Parathyroid adenoma (tissue), 2 donors: ENCODE data around the gene CEMIP.

ENCODE experiments used
- H2AFZ ChIP-seq: fragments of 300-600 bp; sonication (generic); one replicate; pipeline ENCODE4 v1.7.0; 2017; ENCODE audit warnings: antibody characterized with exemption, mild to moderate bottlenecking
- H3K27ac ChIP-seq: fragments of 300-600 bp; sonication (generic); one replicate; pipeline ENCODE4 v1.7.0; 2017
- H3K27me3 ChIP-seq: fragments of 300-600 bp; sonication (generic); one replicate; pipeline ENCODE4 v1.7.0; 2017; ENCODE audit warnings: low read length; ENCODE audit not compliant: control insufficient read depth, insufficient read depth
- H3K36me3 ChIP-seq: fragments of 300-600 bp; sonication (generic); one replicate; pipeline ENCODE4 v1.7.0; 2017; ENCODE audit warnings: low read length; ENCODE audit not compliant: control insufficient read depth, insufficient read depth
- H3K4me1 ChIP-seq: fragments of 300-600 bp; sonication (generic); one replicate; pipeline ENCODE4 v1.7.0; 2017; ENCODE audit warnings: control low read depth
- H3K4me2 ChIP-seq: fragments of 300-600 bp; sonication (generic); one replicate; pipeline ENCODE4 v1.7.0; 2017; ENCODE audit warnings: low read length
- H3K4me3 ChIP-seq: fragments of 300-600 bp; sonication (generic); one replicate; pipeline ENCODE4 v1.7.0; 2017; ENCODE audit warnings: low read depth, low read length
- H3K79me2 ChIP-seq: fragments of 300-600 bp; sonication (generic); one replicate; pipeline ENCODE4 v1.7.0; 2017; ENCODE audit warnings: control low read depth
- H3K9ac ChIP-seq: fragments of 300-600 bp; sonication (generic); one replicate; pipeline ENCODE4 v1.7.0; 2017; ENCODE audit warnings: mild to moderate bottlenecking
- H3K9me3 ChIP-seq: fragments of 300-600 bp; sonication (generic); one replicate; pipeline ENCODE4 v1.7.0; 2017; ENCODE audit warnings: low read length; ENCODE audit not compliant: control insufficient read depth
- TF ChIP-seq, protein P1 (sequence below): fragments of 300-600 bp; sonication (generic); IDR thresholded peaks from one replicate; pipeline ENCODE4 v1.7.0; 2017; ENCODE audit warnings: antibody characterized with exemption, mild to moderate bottlenecking
- donor health status: primary hyperparathyroidism.

CEMIP gene

DNA sequence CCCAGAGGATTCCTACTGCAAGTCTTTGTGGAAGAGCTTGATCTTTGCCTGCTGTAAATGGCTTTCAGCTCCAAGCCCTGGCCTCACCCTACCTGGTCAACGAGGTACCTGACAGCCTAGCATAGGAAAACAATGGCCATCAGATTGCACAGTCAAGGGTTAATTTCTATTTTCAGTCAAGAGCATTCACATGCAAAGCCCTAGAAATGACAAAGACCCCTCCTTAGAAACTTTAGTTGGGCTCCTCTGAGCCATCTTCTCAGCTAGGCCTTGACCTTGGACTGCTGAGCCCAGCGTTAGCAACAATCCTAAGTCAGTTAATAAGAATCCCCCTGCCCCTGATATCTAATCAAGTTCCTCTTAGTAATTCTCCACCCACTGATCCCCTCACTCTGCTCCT is 192.0 kb downstream of the CEMIP start:
- Histone ChIP-seq H2AFZ (no peak overlapping the region), H3K9ac (no peak overlapping the region), H3K36me3 (no peaks in the 10 kb centered on the region), H3K4me2 (no peak overlapping the region), H3K79me2 (peaks cover 2% of the 10 kb centered on the region), H3K9me3 (no peaks in the 10 kb centered on the region), H3K4me1 (no peaks in the 10 kb centered on the region), H3K27ac (no peak overlapping the region), H3K27me3 (no peaks in the 10 kb centered on the region), H3K4me3 (no peak overlapping the region)
- TF ChIP-seq, protein P1, sequence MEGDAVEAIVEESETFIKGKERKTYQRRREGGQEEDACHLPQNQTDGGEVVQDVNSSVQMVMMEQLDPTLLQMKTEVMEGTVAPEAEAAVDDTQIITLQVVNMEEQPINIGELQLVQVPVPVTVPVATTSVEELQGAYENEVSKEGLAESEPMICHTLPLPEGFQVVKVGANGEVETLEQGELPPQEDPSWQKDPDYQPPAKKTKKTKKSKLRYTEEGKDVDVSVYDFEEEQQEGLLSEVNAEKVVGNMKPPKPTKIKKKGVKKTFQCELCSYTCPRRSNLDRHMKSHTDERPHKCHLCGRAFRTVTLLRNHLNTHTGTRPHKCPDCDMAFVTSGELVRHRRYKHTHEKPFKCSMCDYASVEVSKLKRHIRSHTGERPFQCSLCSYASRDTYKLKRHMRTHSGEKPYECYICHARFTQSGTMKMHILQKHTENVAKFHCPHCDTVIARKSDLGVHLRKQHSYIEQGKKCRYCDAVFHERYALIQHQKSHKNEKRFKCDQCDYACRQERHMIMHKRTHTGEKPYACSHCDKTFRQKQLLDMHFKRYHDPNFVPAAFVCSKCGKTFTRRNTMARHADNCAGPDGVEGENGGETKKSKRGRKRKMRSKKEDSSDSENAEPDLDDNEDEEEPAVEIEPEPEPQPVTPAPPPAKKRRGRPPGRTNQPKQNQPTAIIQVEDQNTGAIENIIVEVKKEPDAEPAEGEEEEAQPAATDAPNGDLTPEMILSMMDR, result no peak

DNA sequence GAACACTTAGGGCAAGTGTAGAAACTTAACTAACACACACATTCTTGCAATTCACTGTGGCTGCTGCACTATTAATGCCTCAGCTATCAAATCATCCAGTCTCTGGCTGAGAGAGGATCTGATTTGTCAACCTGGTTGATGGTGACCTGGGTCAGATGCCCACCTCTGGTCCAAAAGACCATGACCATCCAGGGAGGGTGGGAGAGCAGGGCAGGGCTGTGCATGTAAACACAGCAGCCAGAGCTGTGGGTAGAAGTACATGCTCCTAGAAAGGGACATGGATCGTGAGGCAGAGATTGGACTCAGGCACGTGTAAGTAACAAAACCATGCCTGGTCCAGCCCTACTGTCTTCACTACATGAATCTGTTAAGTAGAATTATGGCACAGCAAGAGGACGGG is 193.1 kb downstream of the CEMIP start:
- Histone ChIP-seq H3K27ac (no peak overlapping the region), H3K4me1 (no peaks in the 10 kb centered on the region), H2AFZ (no peak overlapping the region), H3K27me3 (no peaks in the 10 kb centered on the region), H3K9me3 (no peaks in the 10 kb centered on the region), H3K79me2 (peaks cover 2% of the 10 kb centered on the region), H3K9ac (no peak overlapping the region), H3K4me3 (no peak overlapping the region), H3K4me2 (no peak overlapping the region), H3K36me3 (no peaks in the 10 kb centered on the region)
- TF ChIP-seq, protein P1, result no peak

DNA sequence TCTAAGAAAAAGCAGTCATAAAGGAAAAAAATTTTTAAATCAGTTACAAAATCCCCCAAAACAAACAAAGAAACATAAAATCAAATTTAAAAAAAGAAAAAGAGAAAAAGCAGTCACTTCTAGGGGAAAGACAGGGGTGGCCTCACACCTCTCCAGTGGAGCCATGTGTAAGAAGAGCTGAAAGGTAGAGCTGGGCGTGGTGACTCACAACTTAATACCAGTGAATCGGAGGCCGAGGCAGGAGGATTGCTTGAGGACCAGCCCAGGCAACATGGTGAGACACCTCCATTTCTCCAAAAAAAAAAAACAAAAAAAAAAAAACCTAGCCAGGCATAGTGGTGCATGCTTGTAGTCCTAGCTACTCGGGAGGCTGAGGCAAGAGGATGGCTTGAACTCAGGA is 195.7 kb downstream of the CEMIP start:
- Histone ChIP-seq H3K9ac (no peak overlapping the region), H3K27ac (no peak overlapping the region), H3K9me3 (no peaks in the 10 kb centered on the region), H3K4me3 (no peak overlapping the region), H3K4me1 (no peaks in the 10 kb centered on the region), H3K27me3 (no peaks in the 10 kb centered on the region), H3K4me2 (no peak overlapping the region), H2AFZ (no peak overlapping the region), H3K79me2 (peaks cover 5% of the 10 kb centered on the region), H3K36me3 (no peaks in the 10 kb centered on the region)
- TF ChIP-seq, protein P1, result no peak

DNA sequence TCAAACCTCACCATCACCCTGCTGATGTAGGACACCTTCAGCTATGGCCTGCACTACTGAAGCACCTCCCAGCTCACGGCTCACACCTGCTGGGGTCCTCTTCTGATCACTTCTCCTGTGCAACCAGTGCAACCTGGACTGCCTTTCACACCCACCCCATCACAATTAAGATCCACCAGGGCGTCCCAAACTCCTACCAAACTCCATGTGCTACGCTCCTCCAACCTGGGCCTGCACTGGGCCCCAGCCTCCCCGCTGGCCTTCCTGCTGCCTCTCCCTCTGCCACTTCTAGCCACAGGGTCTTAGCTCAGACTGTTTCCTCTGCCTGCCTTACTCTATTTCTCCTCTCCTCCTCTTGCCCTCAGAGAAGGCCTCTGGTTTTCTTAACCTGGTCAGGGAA is 197.7 kb downstream of the CEMIP start:
- Histone ChIP-seq H3K4me3 (no peak overlapping the region), H3K79me2 (peaks cover 3% of the 10 kb centered on the region), H3K9ac (no peak overlapping the region), H3K27ac (no peak overlapping the region), H3K4me2 (no peak overlapping the region), H3K4me1 (no peaks in the 10 kb centered on the region), H2AFZ (no peak overlapping the region), H3K27me3 (no peaks in the 10 kb centered on the region), H3K9me3 (no peaks in the 10 kb centered on the region), H3K36me3 (no peaks in the 10 kb centered on the region)
- TF ChIP-seq, protein P1, result no peak

DNA sequence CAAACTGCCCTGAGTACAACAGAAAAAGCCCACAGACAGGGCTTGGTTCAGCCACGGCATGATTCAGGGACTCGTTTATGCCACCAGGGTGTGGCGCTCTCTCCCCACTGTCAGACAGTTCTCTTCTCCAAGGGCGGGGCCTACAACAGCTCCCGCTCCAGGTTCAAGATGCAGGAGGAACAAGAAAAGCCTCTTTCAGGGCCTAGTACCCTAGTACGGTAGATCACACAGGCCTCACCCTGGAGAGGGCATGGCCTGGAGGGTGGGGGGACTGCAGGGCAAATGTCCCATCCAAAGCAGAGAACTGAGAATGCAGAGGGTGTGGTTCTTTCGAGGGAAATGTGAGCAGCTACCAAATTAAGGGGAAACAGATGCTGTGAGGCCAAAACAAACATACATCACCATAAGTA is 198.5 kb downstream of the CEMIP start:
- Histone ChIP-seq H3K4me3 (no peak overlapping the region), H3K36me3 (no peaks in the 10 kb centered on the region), H2AFZ (no peak overlapping the region), H3K79me2 (peaks cover 3% of the 10 kb centered on the region), H3K4me2 (no peak overlapping the region), H3K27me3 (no peaks in the 10 kb centered on the region), H3K9me3 (no peaks in the 10 kb centered on the region), H3K4me1 (no peaks in the 10 kb centered on the region), H3K27ac (no peak overlapping the region), H3K9ac (no peak overlapping the region)
- TF ChIP-seq, protein P1, result peak; percentile 13
